Measurements from ENCODE around the gene GPR146.

- TF ChIP-seq, protein P1, sequence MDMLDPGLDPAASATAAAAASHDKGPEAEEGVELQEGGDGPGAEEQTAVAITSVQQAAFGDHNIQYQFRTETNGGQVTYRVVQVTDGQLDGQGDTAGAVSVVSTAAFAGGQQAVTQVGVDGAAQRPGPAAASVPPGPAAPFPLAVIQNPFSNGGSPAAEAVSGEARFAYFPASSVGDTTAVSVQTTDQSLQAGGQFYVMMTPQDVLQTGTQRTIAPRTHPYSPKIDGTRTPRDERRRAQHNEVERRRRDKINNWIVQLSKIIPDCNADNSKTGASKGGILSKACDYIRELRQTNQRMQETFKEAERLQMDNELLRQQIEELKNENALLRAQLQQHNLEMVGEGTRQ (CRISPR knock-in tag; IDR thresholded peaks at IDR 0.05) = no peak
- TF ChIP-seq GTF2F1 (IDR thresholded peaks at IDR 0.05; ENCODE audit: low read depth, low read length) (no peak), EWSR1 (IDR thresholded peaks at IDR 0.05; ENCODE audit: borderline replicate concordance, low read depth, partially characterized antibody) (no peak)
These were observed 24.3 kb downstream of the GPR146 start for GRCh38 chr7:1068619-1069018.
